ENCODE measurements around the gene MRPS23. TPM values are rescaled to one million over a fixed set of nuclear protein-coding genes. Genes with fewer than 3 reads are reported as not detected.

Gene MRPS23
- total and polyA plus RNA-seq, 10 donors, result 7.3 to 29.2 (median 23.3) TPM

DNA sequence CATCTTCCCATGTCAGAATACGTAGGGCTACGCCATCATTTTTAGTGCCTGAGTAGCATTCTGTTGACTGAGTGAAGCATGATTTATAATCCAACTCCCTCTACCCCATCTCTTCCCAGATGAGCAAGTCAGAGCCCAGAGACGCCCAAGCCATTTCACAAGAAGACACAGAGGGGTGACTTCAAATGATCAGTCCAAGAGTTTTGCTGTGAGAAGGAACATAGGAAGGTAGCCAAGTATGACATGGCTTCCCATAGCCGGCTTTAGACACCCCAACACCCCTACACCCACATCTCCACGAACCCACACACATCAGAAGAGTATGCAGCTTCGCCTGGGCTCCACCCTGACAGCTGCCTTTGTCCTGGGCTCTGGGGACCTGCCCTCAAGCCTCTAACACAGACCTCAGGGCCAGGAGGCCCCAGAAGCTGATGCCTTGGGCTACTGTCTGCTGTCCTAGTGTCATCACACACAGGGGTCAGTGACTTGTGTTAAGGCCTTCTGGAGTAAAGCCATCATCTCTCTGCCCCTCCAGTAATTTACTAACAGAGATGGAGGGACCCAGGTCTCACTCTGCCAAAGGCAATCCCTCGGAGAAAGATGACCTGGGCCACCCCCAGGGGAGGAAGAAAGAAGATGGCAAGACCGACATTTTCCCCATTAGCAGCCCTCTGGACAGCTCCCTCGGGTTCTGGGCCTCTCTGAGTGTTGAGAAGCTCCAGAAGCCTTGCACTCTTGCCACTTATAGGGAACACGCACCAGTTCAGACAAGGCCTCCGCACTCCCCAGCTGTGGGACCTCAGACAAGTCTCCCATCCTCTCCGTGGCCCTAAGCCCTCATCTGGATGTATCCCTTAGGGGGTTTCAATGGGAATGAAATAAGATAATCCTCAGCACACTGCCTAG is 38.7 kb upstream of the MRPS23 start:
- H3K27me3 ChIP-seq (replicated peaks in 1 of 7), result peaks cover 0 to 8% (median 0%) of the 10 kb centered on the region in 7 donors
- peaks cover 0 to 20% (median 0%) of the 10 kb centered on the region in 6 donors for H3K36me3 ChIP-seq
- H3K4me1 ChIP-seq, result peaks cover 5 to 46% (median 37%) of the 10 kb centered on the region in 6 donors
- H3K27ac ChIP-seq, result no peak overlapping the region
- H3K4me3 ChIP-seq, result no peak overlapping the region
- intact Hi-C loops (cut with DNase I; ENCODE audit: low total_unique reads), result no loop called here
- TF ChIP-seq POLR2A (IDR thresholded peaks at IDR 0.05) (no peak), CTCF (IDR thresholded peaks at IDR 0.05 in 8 of 11, conservative IDR thresholded peaks at IDR 0.05 in 3 of 11) (no peak), POLR2AphosphoS5 (IDR thresholded peaks at IDR 0.05) (no peak)
- DNase-seq, result no peak
- 80 to 89% (median 88%) methylated on average over 11 to 12 of the region's 12 CpGs for WGBS, 5 donors
- no peaks in the 10 kb centered on the region for H3K9me3 ChIP-seq

DNA sequence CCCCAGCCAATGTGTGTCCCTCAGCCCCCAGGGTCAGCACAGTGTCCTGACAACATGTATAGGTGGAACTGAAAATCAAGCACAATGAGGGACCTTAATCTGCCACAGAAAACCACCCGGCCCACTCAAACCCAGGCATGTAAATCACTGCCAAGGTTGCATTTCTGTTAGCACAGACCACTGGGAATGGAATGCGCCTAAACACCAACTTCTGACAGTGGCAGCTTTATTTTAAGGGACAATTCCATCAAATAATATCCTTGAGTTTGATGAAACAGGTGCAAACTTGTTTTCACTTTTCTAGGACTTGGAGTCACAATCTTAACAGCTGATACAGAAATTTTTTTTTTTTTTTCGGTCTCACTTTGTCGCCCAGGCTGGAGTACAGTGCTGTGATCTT is 37.3 kb upstream of the MRPS23 start:
- H3K9me3 ChIP-seq, result no peaks in the 10 kb centered on the region
- peaks cover 3 to 32% (median 24%) of the 10 kb centered on the region in 6 donors for H3K4me1 ChIP-seq
- no peak overlapping the region for H3K4me3 ChIP-seq
- TF ChIP-seq CTCF (IDR thresholded peaks at IDR 0.05 in 8 of 11, conservative IDR thresholded peaks at IDR 0.05 in 3 of 11) (no peak), POLR2AphosphoS5 (IDR thresholded peaks at IDR 0.05) (no peak), POLR2A (IDR thresholded peaks at IDR 0.05) (no peak)
- no peak for DNase-seq
- no peaks in the 10 kb centered on the region for H3K27me3 ChIP-seq (replicated peaks in 1 of 7)
- intact Hi-C loops (cut with DNase I; ENCODE audit: low total_unique reads), result no loop called here
- peaks cover 0 to 27% (median 0%) of the 10 kb centered on the region in 6 donors for H3K36me3 ChIP-seq
- H3K27ac ChIP-seq, result no peak overlapping the region
- 86 to 95% (median 89%) methylated on average over 4 of the region's 4 CpGs for WGBS, 5 donors

GRCh38 chr17:57886020-57886419 is 36.2 kb upstream of the MRPS23 start:
- Histone ChIP-seq H3K4me1 (peaks cover 3 to 29% (median 16%) of the 10 kb centered on the region in 6 donors), H3K27ac (no peak overlapping the region), H3K4me3 (no peak overlapping the region), H3K9me3 (no peaks in the 10 kb centered on the region), H3K27me3 (replicated peaks in 1 of 7) (no peaks in the 10 kb centered on the region), H3K36me3 (peaks cover 0 to 27% (median 0%) of the 10 kb centered on the region in 6 donors)
- WGBS, 5 donors, result 84 to 93% (median 90%) methylated on average over 4 of the region's 4 CpGs
- intact Hi-C loops (cut with DNase I; ENCODE audit: low total_unique reads), result no loop called here
- no peak for DNase-seq
- TF ChIP-seq POLR2A (IDR thresholded peaks at IDR 0.05) (no peak), POLR2AphosphoS5 (IDR thresholded peaks at IDR 0.05) (no peak), CTCF (IDR thresholded peaks at IDR 0.05 in 8 of 11, conservative IDR thresholded peaks at IDR 0.05 in 3 of 11) (no peak)
